ENCODE measurements around the gene RUFY2.
"Not testable (repeated sequence)": the region's sequence is repeated elsewhere in the genome, so short reads cannot be mapped to it uniquely, and the experiment has no call there.

The RUFY2 gene

DNA sequence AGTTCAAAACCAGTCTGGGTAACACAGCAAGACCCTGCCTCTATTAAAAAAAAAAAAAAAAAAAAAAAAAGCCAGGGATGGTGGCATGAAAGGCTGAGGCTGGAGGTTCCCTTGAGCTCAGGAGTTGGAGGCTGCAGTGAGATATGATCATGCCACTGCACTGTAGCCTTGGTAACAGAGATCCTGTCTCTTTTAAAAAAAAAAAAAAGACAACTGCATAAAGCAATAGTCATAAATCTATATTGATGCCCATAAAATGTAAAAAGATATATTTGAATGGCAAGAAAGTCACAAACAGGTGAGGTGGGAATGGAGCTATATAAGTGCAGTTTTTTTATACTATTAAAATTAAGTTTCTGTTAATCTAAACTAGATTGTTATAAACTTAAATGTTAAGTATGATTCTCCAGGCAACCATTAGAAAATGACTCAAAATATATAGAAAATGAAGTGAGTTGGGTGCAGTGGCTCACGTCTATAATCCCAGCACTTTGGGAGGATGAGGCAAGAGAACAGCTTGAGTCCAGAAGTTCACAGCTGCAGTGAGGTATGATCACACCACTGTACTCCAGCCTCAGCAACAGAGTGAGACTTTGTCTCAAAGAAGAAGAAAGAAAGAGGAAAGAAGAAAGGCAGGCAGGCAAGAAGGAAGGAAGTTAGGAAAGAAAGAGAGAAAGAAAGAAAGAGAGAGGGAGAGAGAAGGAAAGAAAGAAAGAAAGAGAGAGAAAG, 88.6 kb downstream of the RUFY2 start:
- H3K9ac ChIP-seq (ENCODE audit: low read length in 2 of 2), result no peak overlapping the region
- no peaks in the 10 kb centered on the region for H3K36me3 ChIP-seq (ENCODE audit: control insufficient read depth in 2 of 2, insufficient read depth in 2 of 2, low read length in 2 of 2)
- H3K27ac ChIP-seq (ENCODE audit: low read length), result no peak overlapping the region
- peaks cover 0 to 12% of the 10 kb centered on the region in 2 donors for H3K9me3 ChIP-seq (ENCODE audit: control insufficient read depth in 2 of 2, low read length in 2 of 2)
- H3K4me1 ChIP-seq (ENCODE audit: control insufficient read depth, insufficient read depth, low read length), result no peaks in the 10 kb centered on the region
- no peaks in the 10 kb centered on the region for H3K27me3 ChIP-seq (ENCODE audit: control insufficient read depth in 1 of 2, insufficient read depth in 2 of 2, low read length in 2 of 2)
- no peak overlapping the region for H3K4me3 ChIP-seq (ENCODE audit: low read length in 2 of 2)

DNA sequence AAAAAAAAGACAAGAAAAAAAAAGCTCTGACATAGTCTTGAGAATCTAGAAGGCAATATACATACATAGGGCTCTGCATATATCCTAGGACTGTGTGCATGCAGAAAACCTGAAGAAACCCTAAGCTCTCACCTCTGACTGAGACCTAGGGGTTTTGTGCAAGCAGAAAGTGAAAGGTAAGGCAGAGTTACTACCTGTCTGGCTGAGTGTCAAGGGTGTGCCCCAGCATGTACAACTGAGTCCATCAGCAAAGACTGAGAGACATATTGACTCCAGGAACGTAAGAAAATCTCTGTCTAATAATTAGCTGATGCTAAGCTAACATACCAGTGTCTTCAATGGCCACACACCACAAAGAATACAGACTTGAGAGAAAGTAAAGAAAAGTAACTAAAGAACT, 91.5 kb downstream of the RUFY2 start:
- no peaks in the 10 kb centered on the region for H3K36me3 ChIP-seq (ENCODE audit: control insufficient read depth in 2 of 2, insufficient read depth in 2 of 2, low read length in 2 of 2)
- no peaks in the 10 kb centered on the region for H3K4me1 ChIP-seq (ENCODE audit: control insufficient read depth, insufficient read depth, low read length)
- no peaks in the 10 kb centered on the region for H3K27me3 ChIP-seq (ENCODE audit: control insufficient read depth in 1 of 2, insufficient read depth in 2 of 2, low read length in 2 of 2)
- peaks cover 0 to 12% of the 10 kb centered on the region in 2 donors for H3K9me3 ChIP-seq (ENCODE audit: control insufficient read depth in 2 of 2, low read length in 2 of 2)
- no peak overlapping the region for H3K27ac ChIP-seq (ENCODE audit: low read length)
- no peak overlapping the region for H3K9ac ChIP-seq (ENCODE audit: low read length in 2 of 2)
- no peak overlapping the region for H3K4me3 ChIP-seq (ENCODE audit: low read length in 2 of 2)

DNA sequence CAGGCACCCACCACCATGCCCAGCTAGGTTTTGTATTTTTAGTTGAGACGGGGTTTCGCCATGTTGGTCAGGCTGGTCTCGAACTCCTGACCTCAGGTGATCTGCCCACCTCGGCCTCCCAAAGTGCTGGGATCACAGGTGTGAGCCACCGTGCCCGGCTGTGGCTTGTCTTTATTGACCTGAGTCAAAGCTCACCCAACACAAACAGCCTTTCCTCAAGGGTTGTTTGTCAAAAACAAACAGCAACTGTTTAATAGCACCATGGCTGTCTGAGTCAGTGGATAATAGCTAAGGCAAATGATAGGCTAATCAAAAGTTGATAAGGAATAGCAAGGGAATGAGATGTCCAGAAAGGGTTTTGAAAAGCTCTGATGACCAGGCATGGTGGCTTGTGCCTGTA, 92.1 kb downstream of the RUFY2 start:
- H3K27me3 ChIP-seq (ENCODE audit: control insufficient read depth in 1 of 2, insufficient read depth in 2 of 2, low read length in 2 of 2); H3K27ac ChIP-seq (ENCODE audit: low read length); H3K4me1 ChIP-seq (ENCODE audit: control insufficient read depth, insufficient read depth, low read length); H3K4me3 ChIP-seq (ENCODE audit: low read length in 2 of 2); H3K36me3 ChIP-seq (ENCODE audit: control insufficient read depth in 2 of 2, insufficient read depth in 2 of 2, low read length in 2 of 2); H3K9ac ChIP-seq (ENCODE audit: low read length in 2 of 2): not testable (repeated sequence)
- peaks cover 0 to 12% of the 10 kb centered on the region in 2 donors for H3K9me3 ChIP-seq (ENCODE audit: control insufficient read depth in 2 of 2, low read length in 2 of 2)

DNA sequence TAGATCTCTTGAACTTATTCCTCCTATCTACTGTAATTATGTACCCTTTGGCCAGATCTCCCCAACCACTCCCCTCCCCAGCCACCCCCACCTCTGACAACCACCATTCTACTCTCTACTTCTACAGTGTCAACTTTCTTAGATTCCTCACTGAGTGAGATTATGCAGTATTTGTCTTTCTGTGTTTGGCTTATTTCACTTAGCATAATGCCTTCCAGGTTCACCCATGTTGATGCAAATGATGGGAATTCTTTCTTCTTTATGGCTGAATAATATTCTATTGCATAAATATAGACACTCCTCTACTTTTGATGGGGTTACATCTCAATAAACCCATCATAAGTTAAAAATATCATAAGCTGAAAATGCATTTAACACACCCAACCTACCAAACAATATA, 96.5 kb downstream of the RUFY2 start:
- Histone ChIP-seq H3K9me3 (ENCODE audit: control insufficient read depth in 2 of 2, low read length in 2 of 2) (no peaks in the 10 kb centered on the region), H3K4me1 (ENCODE audit: control insufficient read depth, insufficient read depth, low read length) (no peaks in the 10 kb centered on the region), H3K36me3 (ENCODE audit: control insufficient read depth in 2 of 2, insufficient read depth in 2 of 2, low read length in 2 of 2) (no peaks in the 10 kb centered on the region), H3K27ac (ENCODE audit: low read length) (no peak overlapping the region), H3K9ac (ENCODE audit: low read length in 2 of 2) (no peak overlapping the region), H3K4me3 (ENCODE audit: low read length in 2 of 2) (no peak overlapping the region), H3K27me3 (ENCODE audit: control insufficient read depth in 1 of 2, insufficient read depth in 2 of 2, low read length in 2 of 2) (no peaks in the 10 kb centered on the region)

DNA sequence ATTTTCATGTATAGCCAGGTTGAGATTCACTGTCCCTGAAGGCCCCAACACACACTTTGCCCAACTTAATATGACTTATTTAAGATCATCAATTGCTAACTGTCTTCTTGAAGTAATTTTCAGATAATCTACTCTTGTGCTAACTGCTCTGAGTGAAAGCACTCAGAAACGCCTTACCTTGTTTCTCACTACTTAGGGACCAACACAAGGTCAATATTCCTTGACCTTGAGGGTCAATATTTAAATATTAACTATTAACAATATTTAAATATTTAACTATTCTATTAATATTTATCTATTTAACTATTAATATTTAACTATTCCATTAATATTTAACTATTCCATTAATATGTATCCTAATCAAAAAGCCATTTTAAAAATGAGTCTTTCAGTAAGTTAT, 101.2 kb downstream of the RUFY2 start:
- Histone ChIP-seq H3K27ac (ENCODE audit: low read length) (no peak overlapping the region), H3K4me3 (ENCODE audit: low read length in 2 of 2) (no peak overlapping the region), H3K9ac (ENCODE audit: low read length in 2 of 2) (no peak overlapping the region), H3K4me1 (ENCODE audit: control insufficient read depth, insufficient read depth, low read length) (no peaks in the 10 kb centered on the region), H3K9me3 (ENCODE audit: control insufficient read depth in 2 of 2, low read length in 2 of 2) (no peaks in the 10 kb centered on the region), H3K27me3 (ENCODE audit: control insufficient read depth in 1 of 2, insufficient read depth in 2 of 2, low read length in 2 of 2) (no peaks in the 10 kb centered on the region), H3K36me3 (ENCODE audit: control insufficient read depth in 2 of 2, insufficient read depth in 2 of 2, low read length in 2 of 2) (no peaks in the 10 kb centered on the region)

DNA sequence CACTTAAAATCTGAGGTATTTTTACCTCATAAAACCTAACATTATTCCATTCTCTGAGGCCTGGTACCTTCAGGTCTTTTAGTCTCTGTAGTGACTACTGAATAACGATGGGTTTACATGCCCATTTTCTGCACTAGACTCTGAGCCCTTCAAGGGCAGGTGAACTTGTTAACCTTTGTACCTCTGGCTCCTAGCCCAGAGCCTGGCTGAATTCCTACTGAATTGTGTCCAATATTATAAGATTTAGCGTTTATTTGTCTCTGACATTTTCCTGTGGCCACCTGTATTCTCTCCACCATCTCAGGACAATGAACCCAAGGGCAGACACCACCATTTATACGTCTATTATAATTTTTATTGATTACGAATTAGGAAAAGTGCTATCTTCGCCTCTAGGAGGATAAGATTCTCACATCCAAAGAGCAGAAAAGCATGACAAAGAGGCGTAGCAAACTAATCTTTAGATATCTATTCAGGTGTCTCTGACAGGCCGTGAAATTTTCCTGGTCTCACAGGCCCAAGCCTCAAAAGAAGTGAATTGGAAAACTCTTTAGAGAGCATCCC, 103.1 kb downstream of the RUFY2 start:
- Histone ChIP-seq H3K4me1 (ENCODE audit: control insufficient read depth, insufficient read depth, low read length) (no peaks in the 10 kb centered on the region), H3K4me3 (ENCODE audit: low read length in 2 of 2) (no peak overlapping the region)

DNA sequence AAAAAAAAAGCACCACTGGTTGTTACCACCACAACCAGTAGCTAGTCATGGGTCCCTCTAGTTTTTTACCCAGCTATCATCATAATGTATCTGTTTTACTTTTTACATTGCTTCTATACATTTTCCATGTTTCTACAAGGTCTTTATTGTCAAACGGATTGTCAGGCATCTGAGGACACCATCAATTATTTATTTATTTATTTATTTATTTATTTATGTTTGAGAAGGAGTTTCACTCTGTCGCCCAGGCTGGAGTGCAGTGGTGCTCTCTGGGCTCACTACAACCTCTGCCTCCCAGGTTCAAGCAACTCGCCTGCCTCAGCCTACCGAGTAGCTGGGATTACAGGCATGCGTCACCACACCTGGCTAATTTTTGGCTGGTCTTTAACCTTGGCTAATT, 104.2 kb downstream of the RUFY2 start:
- H3K27ac ChIP-seq (ENCODE audit: low read length), result no peak overlapping the region
- no peak overlapping the region for H3K4me3 ChIP-seq (ENCODE audit: low read length in 2 of 2)
- H3K9ac ChIP-seq (ENCODE audit: low read length in 2 of 2), result no peak overlapping the region
- no peaks in the 10 kb centered on the region for H3K4me1 ChIP-seq (ENCODE audit: control insufficient read depth, insufficient read depth, low read length)
- no peaks in the 10 kb centered on the region for H3K27me3 ChIP-seq (ENCODE audit: control insufficient read depth in 1 of 2, insufficient read depth in 2 of 2, low read length in 2 of 2)
- H3K9me3 ChIP-seq (ENCODE audit: control insufficient read depth in 2 of 2, low read length in 2 of 2), result no peaks in the 10 kb centered on the region
- no peaks in the 10 kb centered on the region for H3K36me3 ChIP-seq (ENCODE audit: control insufficient read depth in 2 of 2, insufficient read depth in 2 of 2, low read length in 2 of 2)

More for the DNA sequence above, 103.1 kb downstream of the RUFY2 start:
- no peaks in the 10 kb centered on the region for H3K36me3 ChIP-seq (ENCODE audit: control insufficient read depth in 2 of 2, insufficient read depth in 2 of 2, low read length in 2 of 2)
- H3K9me3 ChIP-seq (ENCODE audit: control insufficient read depth in 2 of 2, low read length in 2 of 2), result no peaks in the 10 kb centered on the region
- no peak overlapping the region for H3K9ac ChIP-seq (ENCODE audit: low read length in 2 of 2)
- no peak overlapping the region for H3K27ac ChIP-seq (ENCODE audit: low read length)
- H3K27me3 ChIP-seq (ENCODE audit: control insufficient read depth in 1 of 2, insufficient read depth in 2 of 2, low read length in 2 of 2), result no peaks in the 10 kb centered on the region

DNA sequence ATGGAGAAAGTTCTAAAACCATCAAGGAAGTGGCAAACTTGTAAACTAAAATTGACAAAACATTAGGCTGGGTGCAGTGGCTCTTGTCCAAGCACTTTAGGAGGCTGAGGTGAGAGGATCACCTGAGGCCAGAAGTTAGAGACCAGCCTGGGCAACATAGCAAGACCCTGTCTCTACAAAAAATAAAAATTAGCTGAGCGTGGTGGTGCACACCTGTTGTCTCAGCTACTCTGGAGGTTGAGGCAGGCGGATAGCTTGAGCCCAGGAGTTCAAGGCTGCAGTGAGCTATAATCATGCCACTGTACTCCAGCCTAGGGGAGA, 104.6 kb downstream of the RUFY2 start:
- Histone ChIP-seq H3K9me3 (ENCODE audit: control insufficient read depth in 2 of 2, low read length in 2 of 2) (no peaks in the 10 kb centered on the region), H3K9ac (ENCODE audit: low read length in 2 of 2) (no peak overlapping the region), H3K4me1 (ENCODE audit: control insufficient read depth, insufficient read depth, low read length) (no peaks in the 10 kb centered on the region), H3K27ac (ENCODE audit: low read length) (no peak overlapping the region), H3K36me3 (ENCODE audit: control insufficient read depth in 2 of 2, insufficient read depth in 2 of 2, low read length in 2 of 2) (no peaks in the 10 kb centered on the region), H3K4me3 (ENCODE audit: low read length in 2 of 2) (no peak overlapping the region), H3K27me3 (ENCODE audit: control insufficient read depth in 1 of 2, insufficient read depth in 2 of 2, low read length in 2 of 2) (no peaks in the 10 kb centered on the region)

DNA sequence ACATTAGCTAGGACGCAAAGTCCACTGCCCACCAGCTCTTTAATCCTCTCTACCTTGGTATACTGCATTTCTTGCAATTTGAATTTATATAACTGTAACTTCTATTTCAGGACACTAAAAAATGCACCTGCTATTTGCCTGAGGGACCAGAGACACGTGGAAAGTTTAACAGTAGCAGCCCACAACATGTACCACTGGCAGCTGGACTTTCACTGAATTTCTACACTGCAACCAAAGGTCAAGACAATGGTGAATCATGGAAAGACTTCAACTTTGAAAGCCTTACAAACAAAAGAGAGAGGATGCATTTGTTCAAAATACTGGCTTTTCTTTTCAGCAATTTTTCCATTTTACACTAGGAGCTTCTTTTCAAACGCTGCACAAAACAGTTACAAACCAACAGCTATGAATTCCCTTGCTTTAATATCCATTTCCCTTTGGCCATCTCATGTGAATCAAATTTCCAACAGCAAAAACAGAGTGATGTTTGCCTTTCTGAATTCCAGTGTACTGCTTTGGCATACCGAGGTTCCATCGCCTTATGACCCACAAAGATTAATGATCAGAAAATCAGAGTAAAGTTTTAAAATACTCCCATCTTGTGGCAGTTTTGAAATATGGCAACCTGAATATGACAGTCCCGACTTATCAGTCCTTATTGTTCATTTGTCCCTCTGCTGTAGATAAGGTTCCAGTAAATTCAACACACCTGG, 105.1 kb downstream of the RUFY2 start:
- H3K27me3 ChIP-seq (ENCODE audit: control insufficient read depth in 1 of 2, insufficient read depth in 2 of 2, low read length in 2 of 2), result no peaks in the 10 kb centered on the region
- no peaks in the 10 kb centered on the region for H3K9me3 ChIP-seq (ENCODE audit: control insufficient read depth in 2 of 2, low read length in 2 of 2)
- no peaks in the 10 kb centered on the region for H3K4me1 ChIP-seq (ENCODE audit: control insufficient read depth, insufficient read depth, low read length)
- no peak overlapping the region for H3K27ac ChIP-seq (ENCODE audit: low read length)
- H3K36me3 ChIP-seq (ENCODE audit: control insufficient read depth in 2 of 2, insufficient read depth in 2 of 2, low read length in 2 of 2), result no peaks in the 10 kb centered on the region
- no peak overlapping the region for H3K9ac ChIP-seq (ENCODE audit: low read length in 2 of 2)
- H3K4me3 ChIP-seq (ENCODE audit: low read length in 2 of 2), result no peak overlapping the region

DNA sequence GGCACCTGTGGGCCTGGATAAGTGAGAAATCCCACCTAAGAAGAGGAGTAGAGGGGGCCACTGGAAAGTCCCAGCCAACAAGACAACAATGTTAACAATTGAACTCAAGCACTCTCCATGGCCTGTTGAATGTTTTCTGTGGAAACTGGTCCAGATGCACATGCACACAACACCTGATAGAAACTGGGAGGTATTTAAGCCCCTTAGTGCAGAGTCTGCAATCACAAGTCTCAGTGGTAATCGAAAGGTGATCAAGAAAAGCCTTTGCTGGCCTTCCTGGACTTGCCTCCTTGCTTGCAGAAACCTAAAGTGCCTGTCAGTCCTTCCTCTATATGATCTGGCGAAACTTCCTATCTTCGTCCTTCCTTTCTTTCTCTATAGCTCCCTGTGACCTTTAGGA, 105.8 kb downstream of the RUFY2 start:
- Histone ChIP-seq H3K9ac (ENCODE audit: low read length in 2 of 2) (no peak overlapping the region), H3K4me3 (ENCODE audit: low read length in 2 of 2) (no peak overlapping the region)

More for the DNA sequence above, 105.8 kb downstream of the RUFY2 start:
- no peaks in the 10 kb centered on the region for H3K36me3 ChIP-seq (ENCODE audit: control insufficient read depth in 2 of 2, insufficient read depth in 2 of 2, low read length in 2 of 2)
- H3K27ac ChIP-seq (ENCODE audit: low read length), result no peak overlapping the region
- no peaks in the 10 kb centered on the region for H3K4me1 ChIP-seq (ENCODE audit: control insufficient read depth, insufficient read depth, low read length)
- no peaks in the 10 kb centered on the region for H3K9me3 ChIP-seq (ENCODE audit: control insufficient read depth in 2 of 2, low read length in 2 of 2)
- H3K27me3 ChIP-seq (ENCODE audit: control insufficient read depth in 1 of 2, insufficient read depth in 2 of 2, low read length in 2 of 2), result no peaks in the 10 kb centered on the region

Measured in stomach smooth muscle (tissue), 2 donors.